Neural progenitor cell (in vitro differentiated cells): ENCODE measurements around the gene ACYP2.
A peak's percentile ranks its signal among the peaks of the same experiment; 100 is the strongest.

Experiments used
- EZH2 ChIP-seq: fragments of 200-600 bp; sonication (generic); IDR thresholded peaks from 2 replicates; pipeline ENCODE4 v1.6.1; 2017; ENCODE audit warnings: antibody characterized with exemption, mild to moderate bottlenecking, moderate library complexity
- EZH2phosphoT487 ChIP-seq: fragments of 200-600 bp; sonication (generic); IDR thresholded peaks from 2 replicates; pipeline ENCODE4 v1.6.1; 2017; ENCODE audit warnings: antibody characterized with exemption
- TF ChIP-seq, protein P1 (sequence below): fragments of 200-600 bp; sonication (generic); IDR thresholded peaks from 2 replicates; pipeline ENCODE4 v1.5.1; 2017; ENCODE audit warnings: antibody characterized with exemption, mild to moderate bottlenecking

GRCh38 chr2:54330926-54331835 lies 215.8 kb downstream of the ACYP2 start:
- TF ChIP-seq, protein P1, sequence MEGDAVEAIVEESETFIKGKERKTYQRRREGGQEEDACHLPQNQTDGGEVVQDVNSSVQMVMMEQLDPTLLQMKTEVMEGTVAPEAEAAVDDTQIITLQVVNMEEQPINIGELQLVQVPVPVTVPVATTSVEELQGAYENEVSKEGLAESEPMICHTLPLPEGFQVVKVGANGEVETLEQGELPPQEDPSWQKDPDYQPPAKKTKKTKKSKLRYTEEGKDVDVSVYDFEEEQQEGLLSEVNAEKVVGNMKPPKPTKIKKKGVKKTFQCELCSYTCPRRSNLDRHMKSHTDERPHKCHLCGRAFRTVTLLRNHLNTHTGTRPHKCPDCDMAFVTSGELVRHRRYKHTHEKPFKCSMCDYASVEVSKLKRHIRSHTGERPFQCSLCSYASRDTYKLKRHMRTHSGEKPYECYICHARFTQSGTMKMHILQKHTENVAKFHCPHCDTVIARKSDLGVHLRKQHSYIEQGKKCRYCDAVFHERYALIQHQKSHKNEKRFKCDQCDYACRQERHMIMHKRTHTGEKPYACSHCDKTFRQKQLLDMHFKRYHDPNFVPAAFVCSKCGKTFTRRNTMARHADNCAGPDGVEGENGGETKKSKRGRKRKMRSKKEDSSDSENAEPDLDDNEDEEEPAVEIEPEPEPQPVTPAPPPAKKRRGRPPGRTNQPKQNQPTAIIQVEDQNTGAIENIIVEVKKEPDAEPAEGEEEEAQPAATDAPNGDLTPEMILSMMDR, result no peak
- TF ChIP-seq EZH2 (peak; percentile 9), EZH2phosphoT487 (no peak)
